A549 (cell line): ENCODE data around the gene ENDOG. TPM values are rescaled to one million over a fixed set of nuclear protein-coding genes. Genes with fewer than 3 reads are reported as not detected.

Source experiments
- ATAC-seq, 2 experiments: fragments of 200-7000 bp in 1 of 2; fragments of >200 bp in 1 of 2; cut with Nextera tagmentation in 1 of 2; cut with Tn5 transposase in 1 of 2; 3 replicates each; pipeline versions ENCODE4 v1.8.0 to v1.9.1; 2018 to 2020; ENCODE audit warnings: mild to moderate bottlenecking in 1 of 2, moderate library complexity in 1 of 2
- CTCF ChIA-PET: fragments of 300-600 bp; sonication (Branson Sonifier 250); formaldehyde crosslinking; extraction: SDS; loops from one replicate; lab custom pipeline; 2021; ENCODE audit warnings: antibody characterized with exemption, inconsistent platforms; lab: Yijun Ruan, JAX
- POLR2A ChIA-PET: fragments of 350-600 bp; formaldehyde crosslinking; extraction: SDS; loops from one replicate; lab custom pipeline; 2021; ENCODE audit warnings: antibody characterized with exemption, inconsistent platforms; lab: Yijun Ruan, JAX
- DNase-seq, 2 experiments: peaks; one replicate each; pipeline versions ENCODE4 v3.0.0 to v3.0.0-alpha.2; 2011 to 2016; ENCODE audit warnings: low read depth in 1 of 2, low spot score in 1 of 2
- FAIRE-seq: peaks from 2 replicates; lab custom pipeline; 2011; peaks lifted over from hg19 to GRCh38; lab: Jason Lieb, UNC
- H3K27ac ChIP-seq, 2 experiments: fragments of >200 bp; sonication (Bioruptor Twin); formaldehyde crosslinking; 3 replicates each; pipeline ENCODE4 v1.5.1; 2016 to 2017
- H3K4me1 ChIP-seq: fragments of >200 bp; sonication (Bioruptor Twin); formaldehyde crosslinking; 3 replicates; pipeline ENCODE4 v1.6.1; 2016
- H3K4me2 ChIP-seq: fragments of >200 bp; sonication (Bioruptor Twin); formaldehyde crosslinking; 3 replicates; pipeline ENCODE4 v1.6.1; 2016
- H3K4me3 ChIP-seq: fragments of >200 bp; sonication (Bioruptor Twin); formaldehyde crosslinking; 3 replicates; pipeline ENCODE4 v1.5.1; 2016
- H3K9me3 ChIP-seq: fragments of >200 bp; sonication (Bioruptor Twin); formaldehyde crosslinking; 3 replicates; pipeline ENCODE4 v1.6.1; 2016
- BHLHE40 ChIP-seq: IDR thresholded peaks from 2 replicates; pipeline ENCODE4 v1.6.1; 2012; ENCODE audit warnings: low read depth, low read length, inconsistent platforms
- CBX2 ChIP-seq: fragments of 200-600 bp; sonication (generic); IDR thresholded peaks from 2 replicates; pipeline ENCODE4 v1.6.1; 2016; ENCODE audit warnings: low read depth, mild to moderate bottlenecking, borderline replicate concordance
- CBX8 ChIP-seq: fragments of 200-600 bp; sonication (generic); IDR thresholded peaks from 2 replicates; pipeline ENCODE4 v1.6.1; 2016
- CHD2 ChIP-seq: fragments of 150-350 bp; IDR thresholded peaks from 2 replicates; pipeline ENCODE4 v1.6.1; 2014; ENCODE audit warnings: low read length; ENCODE audit not compliant: partially characterized antibody
- EHMT2 ChIP-seq: fragments of 200-600 bp; sonication (generic); IDR thresholded peaks from 2 replicates; pipeline ENCODE4 v1.6.1; 2016; ENCODE audit warnings: antibody characterized with exemption, low read depth, mild to moderate bottlenecking, moderate library complexity
- EP300 ChIP-seq, 2 experiments: fragments of >200 bp; sonication (Bioruptor Twin); formaldehyde crosslinking; IDR thresholded peaks; 2 replicates in 1 of 2; 3 replicates in 1 of 2; pipeline ENCODE4 v1.6.1; 2016 to 2017
- HEYL ChIP-seq: fragments of 250-450 bp; sonication (Bioruptor Pico); IDR thresholded peaks from 2 replicates; pipeline ENCODE4 v1.8.0; 2021; ENCODE audit warnings: mild to moderate bottlenecking, moderate library complexity
- HOXA7 ChIP-seq: fragments of 250-450 bp; sonication (Bioruptor Pico); IDR thresholded peaks from 2 replicates; pipeline ENCODE4 v1.5.0; 2020; ENCODE audit warnings: mild to moderate bottlenecking, moderate library complexity
- HOXB5 ChIP-seq: fragments of 250-450 bp; sonication (Bioruptor Pico); IDR thresholded peaks from 2 replicates; pipeline ENCODE4 v1.5.0; 2020; ENCODE audit warnings: mild to moderate bottlenecking, moderate library complexity
- KDM1A ChIP-seq: fragments of 200-600 bp; sonication (generic); IDR thresholded peaks from 2 replicates; pipeline ENCODE4 v1.6.1; 2016; ENCODE audit warnings: low read depth, mild to moderate bottlenecking
- KDM5A ChIP-seq: fragments of 200-600 bp; sonication (generic); IDR thresholded peaks from 2 replicates; pipeline ENCODE4 v1.6.1; 2016; ENCODE audit warnings: antibody characterized with exemption, mild to moderate bottlenecking
- PHF8 ChIP-seq: fragments of 200-600 bp; sonication (generic); IDR thresholded peaks from 2 replicates; pipeline ENCODE4 v1.6.1; 2016; ENCODE audit warnings: low read depth, mild to moderate bottlenecking, antibody characterized with exemption, moderate library complexity, borderline replicate concordance
- POLR2A ChIP-seq: IDR thresholded peaks from 2 replicates; pipeline ENCODE4 v1.6.1; 2012; ENCODE audit warnings: mild to moderate bottlenecking, low read length
- POLR2AphosphoS2 ChIP-seq: conservative IDR thresholded peaks from 2 replicates; pipeline ENCODE4 v1.6.1; 2012; ENCODE audit warnings: low read length, improper control_type of control experiment, inconsistent platforms
- RAD21 ChIP-seq, 2 experiments: fragments of >200 bp in 1 of 2; sonication (Bioruptor Twin) in 1 of 2; formaldehyde crosslinking in 1 of 2; IDR thresholded peaks in 1 of 2; conservative IDR thresholded peaks in 1 of 2; 2 replicates in 1 of 2; 3 replicates in 1 of 2; pipeline ENCODE4 v1.6.1; 2012 to 2018; ENCODE audit warnings: inconsistent platforms in 1 of 2
- RARB ChIP-seq: fragments of 250-450 bp; sonication (Bioruptor Pico); IDR thresholded peaks from 2 replicates; pipeline ENCODE4 v1.8.0; 2021; ENCODE audit warnings: mild to moderate bottlenecking, moderate library complexity
- SREBF2 ChIP-seq: fragments of 450-650 bp; IDR thresholded peaks from 2 replicates; pipeline ENCODE4 v1.6.1; 2014; ENCODE audit warnings: mild to moderate bottlenecking, moderate library complexity
- TFCP2L1 ChIP-seq: fragments of 250-450 bp; sonication (Bioruptor Pico); IDR thresholded peaks from 2 replicates; pipeline ENCODE4 v1.5.0; 2021; ENCODE audit warnings: mild to moderate bottlenecking
- TP53 ChIP-seq: fragments of 250-450 bp; sonication (Bioruptor Pico); IDR thresholded peaks from 2 replicates; pipeline ENCODE4 v1.5.0; 2021; ENCODE audit warnings: mild to moderate bottlenecking, moderate library complexity
- ZC3H11A ChIP-seq: fragments of 450-650 bp; IDR thresholded peaks from 2 replicates; pipeline ENCODE4 v1.6.1; 2014; ENCODE audit warnings: antibody characterized with exemption, mild to moderate bottlenecking
- ZSCAN20 ChIP-seq: fragments of 250-450 bp; sonication (Bioruptor Pico); IDR thresholded peaks from 2 replicates; pipeline ENCODE4 v1.8.0; 2022; ENCODE audit warnings: mild to moderate bottlenecking, moderate library complexity
- WGBS: methylation state at CpG from one replicate; pipeline ENCODE4 v1.1.6; 2017; ENCODE audit errors: missing lambda C conversion rate; 5-methylcytosine and 5-hydroxymethylcytosine counted together
- polyA plus RNA-seq, 4 experiments: library from polyadenylated mRNA; depleted of rRNA in 3 of 4; stranded (reverse); fragments of >200 nt; fragmentation: RNase III in 1 of 4; extraction: RNeasy Plus Mini Kit Qiagen cat#74134 plus additional on column Dnase treatment in 1 of 4; gene quantifications; 2 replicates in 3 of 4; 3 replicates in 1 of 4; pipeline ENCODE4 v1.2.3, GENCODE V29; 2011 to 2017
- TF ChIP-seq, protein P1 (sequence below): fragments of 250-450 bp; sonication (Bioruptor Pico); IDR thresholded peaks from 2 replicates; pipeline ENCODE4 v1.5.0; 2020; ENCODE audit warnings: low read depth, mild to moderate bottlenecking, moderate library complexity
- TF ChIP-seq, protein P2 (sequence below): IDR thresholded peaks from 2 replicates; pipeline ENCODE4 v1.6.1; 2012
- TF ChIP-seq, protein P3 (sequence below): fragments of 200-600 bp; sonication (generic); IDR thresholded peaks from 2 replicates; pipeline ENCODE4 v1.6.1; 2016; ENCODE audit warnings: antibody characterized with exemption, mild to moderate bottlenecking, moderate library complexity
- TF ChIP-seq, protein P4 (sequence below): fragments of >200 bp; sonication (Bioruptor Twin); formaldehyde crosslinking; IDR thresholded peaks from 3 replicates; pipeline ENCODE4 v1.5.1; 2016

The ENDOG gene
- polyA plus RNA-seq, 2 of the 4 experiments (the other 2 are of a cell fraction), result 12.8 to 18.6 TPM

DNA sequence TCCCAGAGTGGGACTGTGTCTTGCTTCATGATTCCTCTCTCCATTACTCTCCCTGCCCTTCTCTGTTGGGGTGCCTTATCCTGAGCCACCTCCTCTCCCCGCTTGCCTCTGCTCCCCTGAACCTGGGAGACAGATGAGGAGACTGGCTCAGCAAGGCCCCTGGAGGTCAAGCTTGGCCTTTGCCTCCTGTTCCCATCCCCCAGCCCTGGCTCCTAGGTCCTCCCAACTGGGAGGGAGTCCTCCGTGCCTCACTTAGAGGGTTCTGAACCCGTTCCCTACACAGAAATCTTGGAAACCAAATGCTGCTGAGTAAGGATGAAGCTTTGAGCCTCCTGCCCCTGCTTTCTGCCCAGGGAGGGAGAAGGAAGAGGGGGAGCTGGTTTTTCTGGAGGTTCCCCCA is 9.8 kb upstream of the ENDOG start:
- DNase-seq (no peak), FAIRE-seq (no peak)
- Histone ChIP-seq H3K27ac (no peak overlapping the region), H3K4me3 (no peak overlapping the region), H3K4me2 (no peak overlapping the region), H3K4me1 (no peaks in the 10 kb centered on the region)
- POLR2A ChIA-PET, result no interaction called here
- 96% methylated on average over 3 of the region's 3 CpGs for WGBS
- CTCF ChIA-PET, result interaction anchor here (1.1 to 2.6 kb wide), 4 partner anchors 9 to 76 kb away, joined by 3 to 11 read pairs (median 7); partner anchors contain the start of genes ENDOG, KYAT1 and LRRC8A
- TF ChIP-seq, protein P1, sequence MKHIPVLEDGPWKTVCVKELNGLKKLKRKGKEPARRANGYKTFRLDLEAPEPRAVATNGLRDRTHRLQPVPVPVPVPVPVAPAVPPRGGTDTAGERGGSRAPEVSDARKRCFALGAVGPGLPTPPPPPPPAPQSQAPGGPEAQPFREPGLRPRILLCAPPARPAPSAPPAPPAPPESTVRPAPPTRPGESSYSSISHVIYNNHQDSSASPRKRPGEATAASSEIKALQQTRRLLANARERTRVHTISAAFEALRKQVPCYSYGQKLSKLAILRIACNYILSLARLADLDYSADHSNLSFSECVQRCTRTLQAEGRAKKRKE (CRISPR knock-in tag), result no peak
- TF ChIP-seq, protein P2, sequence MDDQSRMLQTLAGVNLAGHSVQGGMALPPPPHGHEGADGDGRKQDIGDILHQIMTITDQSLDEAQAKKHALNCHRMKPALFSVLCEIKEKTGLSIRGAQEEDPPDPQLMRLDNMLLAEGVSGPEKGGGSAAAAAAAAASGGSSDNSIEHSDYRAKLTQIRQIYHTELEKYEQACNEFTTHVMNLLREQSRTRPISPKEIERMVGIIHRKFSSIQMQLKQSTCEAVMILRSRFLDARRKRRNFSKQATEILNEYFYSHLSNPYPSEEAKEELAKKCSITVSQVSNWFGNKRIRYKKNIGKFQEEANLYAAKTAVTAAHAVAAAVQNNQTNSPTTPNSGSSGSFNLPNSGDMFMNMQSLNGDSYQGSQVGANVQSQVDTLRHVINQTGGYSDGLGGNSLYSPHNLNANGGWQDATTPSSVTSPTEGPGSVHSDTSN, result no peak
- TF ChIP-seq, protein P3, sequence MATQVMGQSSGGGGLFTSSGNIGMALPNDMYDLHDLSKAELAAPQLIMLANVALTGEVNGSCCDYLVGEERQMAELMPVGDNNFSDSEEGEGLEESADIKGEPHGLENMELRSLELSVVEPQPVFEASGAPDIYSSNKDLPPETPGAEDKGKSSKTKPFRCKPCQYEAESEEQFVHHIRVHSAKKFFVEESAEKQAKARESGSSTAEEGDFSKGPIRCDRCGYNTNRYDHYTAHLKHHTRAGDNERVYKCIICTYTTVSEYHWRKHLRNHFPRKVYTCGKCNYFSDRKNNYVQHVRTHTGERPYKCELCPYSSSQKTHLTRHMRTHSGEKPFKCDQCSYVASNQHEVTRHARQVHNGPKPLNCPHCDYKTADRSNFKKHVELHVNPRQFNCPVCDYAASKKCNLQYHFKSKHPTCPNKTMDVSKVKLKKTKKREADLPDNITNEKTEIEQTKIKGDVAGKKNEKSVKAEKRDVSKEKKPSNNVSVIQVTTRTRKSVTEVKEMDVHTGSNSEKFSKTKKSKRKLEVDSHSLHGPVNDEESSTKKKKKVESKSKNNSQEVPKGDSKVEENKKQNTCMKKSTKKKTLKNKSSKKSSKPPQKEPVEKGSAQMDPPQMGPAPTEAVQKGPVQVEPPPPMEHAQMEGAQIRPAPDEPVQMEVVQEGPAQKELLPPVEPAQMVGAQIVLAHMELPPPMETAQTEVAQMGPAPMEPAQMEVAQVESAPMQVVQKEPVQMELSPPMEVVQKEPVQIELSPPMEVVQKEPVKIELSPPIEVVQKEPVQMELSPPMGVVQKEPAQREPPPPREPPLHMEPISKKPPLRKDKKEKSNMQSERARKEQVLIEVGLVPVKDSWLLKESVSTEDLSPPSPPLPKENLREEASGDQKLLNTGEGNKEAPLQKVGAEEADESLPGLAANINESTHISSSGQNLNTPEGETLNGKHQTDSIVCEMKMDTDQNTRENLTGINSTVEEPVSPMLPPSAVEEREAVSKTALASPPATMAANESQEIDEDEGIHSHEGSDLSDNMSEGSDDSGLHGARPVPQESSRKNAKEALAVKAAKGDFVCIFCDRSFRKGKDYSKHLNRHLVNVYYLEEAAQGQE, result no peak
- TF ChIP-seq PHF8 (no peak), CBX8 (no peak), ZSCAN20 (CRISPR knock-in tag) (no peak), POLR2AphosphoS2 (no peak), RAD21 (conservative IDR thresholded peaks at IDR 0.05 in 1 of 2, IDR thresholded peaks at IDR 0.05 in 1 of 2) (no peak), HOXB5 (CRISPR knock-in tag) (no peak), HOXA7 (CRISPR knock-in tag) (no peak)
- TF ChIP-seq, all 56 proteins: peak for 0
- ATAC-seq, result no peak
- H3K9me3 ChIP-seq, result no peaks in the 10 kb centered on the region

DNA sequence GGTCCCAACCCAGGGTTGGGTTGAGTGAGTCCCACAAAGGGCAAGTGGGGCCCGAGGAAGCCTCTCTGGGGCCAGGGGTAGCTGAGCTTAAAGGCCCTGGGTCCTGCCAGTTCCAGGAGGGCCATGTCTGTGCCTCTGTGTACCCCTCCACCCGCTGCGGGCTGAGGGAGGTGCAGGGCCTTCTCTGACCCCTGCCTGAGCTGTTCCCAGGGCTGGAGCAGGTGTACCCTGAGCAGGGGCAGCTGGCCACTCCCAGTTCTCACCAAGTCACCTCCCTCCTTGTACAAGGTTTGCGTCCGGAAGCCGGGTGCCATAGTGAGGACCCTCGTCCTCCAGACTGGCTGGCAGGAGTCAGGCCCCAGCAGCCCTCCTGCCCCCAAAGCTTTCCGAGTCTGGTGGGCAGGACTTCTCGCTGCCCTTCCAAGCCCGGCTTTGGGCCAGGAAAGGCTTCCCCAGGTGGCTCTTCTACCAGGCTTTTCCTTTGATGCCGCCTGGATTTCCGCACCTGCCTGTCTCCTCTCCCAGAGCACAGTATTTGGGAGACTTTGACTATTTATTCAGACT is 9.2 kb upstream of the ENDOG start:
- no peak overlapping the region for H3K4me3 ChIP-seq
- ATAC-seq, result peak; percentile 30 to 44; a peak in 2 of 6 replicates
- TF ChIP-seq TFCP2L1 (CRISPR knock-in tag) (no peak), EP300 (IDR thresholded peaks at IDR 0.05) (no peak), POLR2A (no peak), CBX2 (no peak), SREBF2 (no peak), BHLHE40 (no peak), TP53 (CRISPR knock-in tag) (no peak), RARB (CRISPR knock-in tag) (no peak), HEYL (no peak), ZC3H11A (no peak), KDM5A (no peak), KDM1A (no peak), CHD2 (no peak), EHMT2 (no peak)
- TF ChIP-seq, protein P2, result no peak
- TF ChIP-seq, protein P4, sequence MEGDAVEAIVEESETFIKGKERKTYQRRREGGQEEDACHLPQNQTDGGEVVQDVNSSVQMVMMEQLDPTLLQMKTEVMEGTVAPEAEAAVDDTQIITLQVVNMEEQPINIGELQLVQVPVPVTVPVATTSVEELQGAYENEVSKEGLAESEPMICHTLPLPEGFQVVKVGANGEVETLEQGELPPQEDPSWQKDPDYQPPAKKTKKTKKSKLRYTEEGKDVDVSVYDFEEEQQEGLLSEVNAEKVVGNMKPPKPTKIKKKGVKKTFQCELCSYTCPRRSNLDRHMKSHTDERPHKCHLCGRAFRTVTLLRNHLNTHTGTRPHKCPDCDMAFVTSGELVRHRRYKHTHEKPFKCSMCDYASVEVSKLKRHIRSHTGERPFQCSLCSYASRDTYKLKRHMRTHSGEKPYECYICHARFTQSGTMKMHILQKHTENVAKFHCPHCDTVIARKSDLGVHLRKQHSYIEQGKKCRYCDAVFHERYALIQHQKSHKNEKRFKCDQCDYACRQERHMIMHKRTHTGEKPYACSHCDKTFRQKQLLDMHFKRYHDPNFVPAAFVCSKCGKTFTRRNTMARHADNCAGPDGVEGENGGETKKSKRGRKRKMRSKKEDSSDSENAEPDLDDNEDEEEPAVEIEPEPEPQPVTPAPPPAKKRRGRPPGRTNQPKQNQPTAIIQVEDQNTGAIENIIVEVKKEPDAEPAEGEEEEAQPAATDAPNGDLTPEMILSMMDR, result no peak
- TF ChIP-seq, all 56 proteins: peak for 0
- Histone ChIP-seq H3K4me2 (no peak overlapping the region), H3K27ac (no peak overlapping the region), H3K4me1 (no peaks in the 10 kb centered on the region), H3K9me3 (no peaks in the 10 kb centered on the region)
- 90% methylated on average over 12 of the region's 12 CpGs for WGBS
- ChIA-PET CTCF (interaction anchor here (1.5 to 2.6 kb wide), 3 partner anchors 9 to 76 kb away, joined by 3 to 11 read pairs (median 10); partner anchors contain the start of genes ENDOG, KYAT1 and LRRC8A), POLR2A (no interaction called here)
- DNase-seq, result no peak
- no peak for FAIRE-seq
